Colonic mucosa (tissue), 4 donors: ENCODE data around the gene CYFIP2. TPM values are rescaled to one million over a fixed set of nuclear protein-coding genes. Genes with fewer than 3 reads are reported as not detected.
A peak's percentile ranks its signal among the peaks of the same experiment; 100 is the strongest.

Experiments
- DNase-seq: peaks from one replicate; pipeline ENCODE4 v3.0.0-alpha.2; 2020
- H3K27ac ChIP-seq: fragments of 200-600 bp; one replicate; pipeline ENCODE4 v1.8.0; 2021
- H3K27me3 ChIP-seq: fragments of 200-600 bp; one replicate; pipeline ENCODE4 v1.8.0; 2021
- H3K36me3 ChIP-seq: fragments of 200-600 bp; one replicate; pipeline ENCODE4 v1.8.0; 2021
- H3K4me1 ChIP-seq: fragments of 200-600 bp; one replicate; pipeline ENCODE4 v1.8.0; 2021; ENCODE audit warnings: mild to moderate bottlenecking
- H3K4me3 ChIP-seq: fragments of 200-600 bp; one replicate; pipeline ENCODE4 v1.8.0; 2021
- H3K9ac ChIP-seq, 2 donors: one replicate each; pipeline ENCODE4 v1.7.0; 2013; ENCODE audit warnings: control low read depth in 2 of 2, low read depth in 2 of 2, low read length in 2 of 2
- H3K9me3 ChIP-seq: fragments of 200-600 bp; one replicate; pipeline ENCODE4 v1.8.0; 2021
- intact Hi-C: fragments of 100-400 bp; cut with DNase I; formaldehyde crosslinking; loops from one replicate; pipeline ENCODE4 v1.14.1; 2022
- total RNA-seq, 2 donors: library from RNA; stranded (reverse); fragmentation: NEBNext Ultra II Directional in 1 of 2; extraction: Animal tissue kit (Norgen Biotek cat#: 25700) in 1 of 2; gene quantifications; one replicate each; pipeline ENCODE4 v1.2.1, GENCODE V29; 2021
- TF ChIP-seq, protein P1 (sequence below): fragments of 200-600 bp; IDR thresholded peaks from one replicate; pipeline ENCODE4 v1.8.0; 2022; ENCODE audit warnings: antibody characterized with exemption, mild to moderate bottlenecking
- donor health status: healthy.
- donor health status: DM: no; HTN: no; CAD: no.
- donor health status: DM: no; HTN: no; CAD: no.

The CYFIP2 gene
- total RNA-seq, 2 donors from 2014 or later, result 22.4 to 26.1 TPM

GRCh38 chr5:157362502-157362901 lies 96.6 kb downstream of the CYFIP2 start:
- Histone ChIP-seq H3K4me1 (no peaks in the 10 kb centered on the region), H3K4me3 (no peak overlapping the region), H3K36me3 (no peaks in the 10 kb centered on the region), H3K27me3 (no peaks in the 10 kb centered on the region), H3K27ac (no peak overlapping the region), H3K9ac (no peak overlapping the region), H3K9me3 (no peaks in the 10 kb centered on the region)
- DNase-seq, result no peak
- TF ChIP-seq, protein P1, sequence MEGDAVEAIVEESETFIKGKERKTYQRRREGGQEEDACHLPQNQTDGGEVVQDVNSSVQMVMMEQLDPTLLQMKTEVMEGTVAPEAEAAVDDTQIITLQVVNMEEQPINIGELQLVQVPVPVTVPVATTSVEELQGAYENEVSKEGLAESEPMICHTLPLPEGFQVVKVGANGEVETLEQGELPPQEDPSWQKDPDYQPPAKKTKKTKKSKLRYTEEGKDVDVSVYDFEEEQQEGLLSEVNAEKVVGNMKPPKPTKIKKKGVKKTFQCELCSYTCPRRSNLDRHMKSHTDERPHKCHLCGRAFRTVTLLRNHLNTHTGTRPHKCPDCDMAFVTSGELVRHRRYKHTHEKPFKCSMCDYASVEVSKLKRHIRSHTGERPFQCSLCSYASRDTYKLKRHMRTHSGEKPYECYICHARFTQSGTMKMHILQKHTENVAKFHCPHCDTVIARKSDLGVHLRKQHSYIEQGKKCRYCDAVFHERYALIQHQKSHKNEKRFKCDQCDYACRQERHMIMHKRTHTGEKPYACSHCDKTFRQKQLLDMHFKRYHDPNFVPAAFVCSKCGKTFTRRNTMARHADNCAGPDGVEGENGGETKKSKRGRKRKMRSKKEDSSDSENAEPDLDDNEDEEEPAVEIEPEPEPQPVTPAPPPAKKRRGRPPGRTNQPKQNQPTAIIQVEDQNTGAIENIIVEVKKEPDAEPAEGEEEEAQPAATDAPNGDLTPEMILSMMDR, result no peak
- intact Hi-C loops, result loop anchor here (10.0 kb wide), 1 partner anchor 382 kb away; the partner anchor contains the start of gene LSM11

- Histone ChIP-seq H3K27me3 (no peaks in the 10 kb centered on the region), H3K9ac (no peak overlapping the region), H3K9me3 (no peaks in the 10 kb centered on the region), H3K4me1 (no peaks in the 10 kb centered on the region), H3K36me3 (no peaks in the 10 kb centered on the region), H3K4me3 (no peak overlapping the region), H3K27ac (no peak overlapping the region)
- TF ChIP-seq, protein P1, result no peak
- DNase-seq, result no peak
- intact Hi-C loops, result loop anchor here (10.0 kb wide), 1 partner anchor 382 kb away; the partner anchor contains the start of gene LSM11
These were observed 97.1 kb downstream of the CYFIP2 start for GRCh38 chr5:157362982-157363381.

DNA sequence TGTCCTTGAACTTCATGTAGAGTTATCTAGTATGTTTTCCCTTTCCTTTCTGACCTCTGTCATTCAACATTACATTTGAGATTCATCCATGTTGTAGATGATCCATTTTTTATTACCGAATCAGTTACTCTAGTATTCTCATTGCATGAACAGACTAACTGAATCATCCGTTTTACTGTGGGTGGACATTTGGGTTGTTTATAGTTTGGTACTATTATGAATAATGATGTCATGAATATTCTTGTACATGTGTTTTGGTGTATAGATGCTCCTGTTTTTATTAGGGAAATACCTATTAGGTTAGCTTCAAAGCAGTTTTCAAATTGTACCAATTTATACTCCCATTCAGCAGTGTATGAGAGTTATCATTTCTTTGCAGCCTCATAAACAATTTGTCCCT lies 99.8 kb downstream of the CYFIP2 start:
- H3K9ac ChIP-seq, result no peak overlapping the region
- TF ChIP-seq, protein P1, result no peak
- no peaks in the 10 kb centered on the region for H3K36me3 ChIP-seq
- no peaks in the 10 kb centered on the region for H3K4me1 ChIP-seq
- no peak overlapping the region for H3K27ac ChIP-seq
- no peak overlapping the region for H3K4me3 ChIP-seq
- H3K9me3 ChIP-seq, result no peaks in the 10 kb centered on the region
- H3K27me3 ChIP-seq, result no peaks in the 10 kb centered on the region
- no peak for DNase-seq
- intact Hi-C loops, result loop anchor here (10.0 kb wide), 1 partner anchor 379 kb away; the partner anchor contains the start of gene LSM11

DNA sequence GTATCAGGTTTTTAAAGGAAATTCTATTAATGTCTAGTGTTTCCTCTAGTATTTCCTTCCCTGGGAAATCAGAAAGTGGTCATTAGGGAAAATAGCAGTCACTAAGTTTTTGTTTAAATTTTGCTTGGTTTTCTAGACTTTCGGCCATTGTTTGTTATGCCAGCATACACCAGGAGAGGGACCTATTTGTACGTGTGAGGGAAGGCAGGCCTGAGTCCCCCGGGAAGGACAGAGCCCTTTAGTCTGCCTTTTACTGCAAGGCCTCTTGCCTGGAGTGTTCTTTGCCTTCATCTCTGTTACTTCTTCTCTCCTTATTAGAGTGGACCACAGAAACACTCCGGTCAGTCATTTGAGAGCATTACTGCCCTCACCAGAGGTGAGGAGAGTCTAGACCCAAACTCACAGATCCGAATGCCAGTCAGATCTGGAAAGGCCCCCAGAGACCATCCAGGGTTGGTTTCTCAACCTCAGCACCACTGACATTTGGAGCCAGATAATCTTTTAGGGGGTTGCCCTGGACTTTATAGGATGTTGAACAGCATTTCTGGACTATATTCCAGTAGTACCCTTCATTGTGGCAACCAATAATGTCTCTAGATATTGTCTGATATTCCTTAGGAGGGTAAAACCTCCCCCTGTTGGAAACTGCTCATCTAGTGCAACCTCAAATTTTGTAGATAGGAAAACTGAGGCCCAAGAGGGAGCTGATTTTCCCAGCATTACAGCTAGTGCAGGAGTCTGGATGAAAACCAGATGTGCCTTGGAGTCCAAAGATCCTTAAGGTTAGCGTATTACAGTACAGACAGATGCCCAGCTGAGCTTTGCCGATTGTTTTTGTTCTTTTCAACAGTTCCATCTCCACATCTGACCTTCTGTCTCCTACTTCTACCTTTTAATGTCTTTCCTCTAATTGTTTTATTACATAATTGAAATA lies 101.1 kb downstream of the CYFIP2 start:
- Histone ChIP-seq H3K27me3 (no peaks in the 10 kb centered on the region), H3K9me3 (no peaks in the 10 kb centered on the region), H3K36me3 (no peaks in the 10 kb centered on the region), H3K27ac (no peak overlapping the region), H3K4me1 (no peaks in the 10 kb centered on the region), H3K4me3 (no peak overlapping the region), H3K9ac (no peak overlapping the region)
- DNase-seq, result no peak
- TF ChIP-seq, protein P1, result peak; percentile 23
- intact Hi-C loops, result loop anchor here (10.0 kb wide), 1 partner anchor 378 kb away; the partner anchor contains the start of gene LSM11

DNA sequence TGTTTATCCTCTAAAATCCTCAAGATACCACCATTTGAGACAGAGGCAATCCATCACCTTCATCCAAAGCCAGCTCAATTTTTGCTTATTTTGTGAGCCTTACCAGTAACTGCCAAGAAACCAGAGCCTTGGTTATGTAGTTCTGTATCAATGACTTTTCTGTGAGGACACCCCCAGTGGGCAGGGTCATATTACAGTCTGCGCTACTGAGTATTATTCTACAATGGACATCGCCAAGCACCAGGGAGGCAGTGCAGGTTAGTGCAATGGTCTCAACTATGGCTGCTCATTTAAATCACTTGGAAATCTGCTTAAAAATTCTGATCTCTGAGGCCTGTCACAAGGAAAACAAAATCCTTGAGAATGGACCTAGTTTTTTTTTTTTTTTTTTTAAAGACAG lies 103.6 kb downstream of the CYFIP2 start:
- no peak for DNase-seq
- TF ChIP-seq, protein P1, result no peak
- H3K9ac ChIP-seq, result no peak overlapping the region
- no peaks in the 10 kb centered on the region for H3K4me1 ChIP-seq
- no peak overlapping the region for H3K27ac ChIP-seq
- no peaks in the 10 kb centered on the region for H3K36me3 ChIP-seq
- H3K4me3 ChIP-seq, result no peak overlapping the region
- H3K9me3 ChIP-seq, result no peaks in the 10 kb centered on the region
- intact Hi-C loops, result loop anchor here (10.0 kb wide), 1 partner anchor 375 kb away; the partner anchor contains the start of gene LSM11
- H3K27me3 ChIP-seq, result no peaks in the 10 kb centered on the region
